ENCODE measurements around the gene RPL12. TPM values are rescaled to one million over a fixed set of nuclear protein-coding genes. Genes with fewer than 3 reads are reported as not detected.

Gene RPL12
- polyA plus RNA-seq, 1 donor (not counting 4 experiments of a cell fraction or from before 2014, with no cell fraction given) = 2,671 TPM

DNA sequence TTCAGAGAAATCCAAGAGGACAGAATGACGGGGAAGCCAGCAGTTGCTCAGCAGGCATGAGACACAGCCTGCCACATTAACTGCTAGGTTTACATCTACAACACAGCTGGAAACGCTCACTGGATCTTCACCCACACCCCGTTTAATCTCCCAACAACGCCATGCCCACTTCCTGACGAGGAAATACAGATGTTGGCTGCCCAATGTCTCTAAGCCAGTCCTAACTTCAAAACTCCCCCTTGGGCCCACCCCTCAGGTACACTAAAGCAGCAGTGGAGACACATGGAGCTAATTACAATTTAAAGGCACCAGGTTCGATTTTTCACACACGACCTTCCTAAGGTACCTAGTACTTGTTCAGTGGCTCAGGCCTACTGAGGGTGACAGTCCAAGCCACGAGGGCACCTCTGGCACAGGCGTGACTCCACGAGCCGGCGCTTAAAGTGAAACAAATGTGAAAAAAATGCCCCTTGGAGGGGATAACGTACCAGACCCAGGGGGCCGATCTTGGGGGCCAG, 904 bp downstream of the RPL12 start:
- Histone ChIP-seq H3K9me3 (ENCODE audit: control insufficient read depth, low read depth, low read length) (no peaks in the 10 kb centered on the region), H4K20me1 (ENCODE audit: control insufficient read depth, extremely low read depth, insufficient read depth, low read length) (peaks cover 48% of the 10 kb centered on the region), H3K4me3 (ENCODE audit: control insufficient read depth in 2 of 3, extremely low read depth in 1 of 3, insufficient read depth in 2 of 3, low read depth in 1 of 3, low read length in 3 of 3) (peak overlapping the region; percentile 89 to 100 (median 98)), H3K27me3 (ENCODE audit: control insufficient read depth, extremely low read depth, insufficient read depth, low read length) (no peaks in the 10 kb centered on the region), H3K36me3 (ENCODE audit: control insufficient read depth in 2 of 2, extremely low read depth in 1 of 2, insufficient read depth in 2 of 2, low read length in 2 of 2) (peaks cover 32 to 57% of the 10 kb centered on the region in 2 experiments), H3K4me2 (ENCODE audit: control insufficient read depth, extremely low read depth, insufficient read depth, low read depth, low read length) (peak overlapping the region; percentile 98), H3K9me1 (ENCODE audit: control insufficient read depth, extremely low read depth, insufficient read depth, low read length) (peaks cover 4% of the 10 kb centered on the region), H3K27ac (ENCODE audit: control insufficient read depth, insufficient read depth, low read length) (peak overlapping the region; percentile 89), H2AFZ (ENCODE audit: control insufficient read depth, low read length) (no peak overlapping the region), H3K4me1 (ENCODE audit: control insufficient read depth, extremely low read depth, insufficient read depth, low read length) (peaks cover 18% of the 10 kb centered on the region), H3K79me2 (ENCODE audit: control insufficient read depth, insufficient read depth, low read length) (peaks cover 35% of the 10 kb centered on the region), H3K9ac (ENCODE audit: control insufficient read depth, extremely low read depth, insufficient read depth, low read length) (peak overlapping the region; percentile 94)
- TF ChIP-seq, protein P1, sequence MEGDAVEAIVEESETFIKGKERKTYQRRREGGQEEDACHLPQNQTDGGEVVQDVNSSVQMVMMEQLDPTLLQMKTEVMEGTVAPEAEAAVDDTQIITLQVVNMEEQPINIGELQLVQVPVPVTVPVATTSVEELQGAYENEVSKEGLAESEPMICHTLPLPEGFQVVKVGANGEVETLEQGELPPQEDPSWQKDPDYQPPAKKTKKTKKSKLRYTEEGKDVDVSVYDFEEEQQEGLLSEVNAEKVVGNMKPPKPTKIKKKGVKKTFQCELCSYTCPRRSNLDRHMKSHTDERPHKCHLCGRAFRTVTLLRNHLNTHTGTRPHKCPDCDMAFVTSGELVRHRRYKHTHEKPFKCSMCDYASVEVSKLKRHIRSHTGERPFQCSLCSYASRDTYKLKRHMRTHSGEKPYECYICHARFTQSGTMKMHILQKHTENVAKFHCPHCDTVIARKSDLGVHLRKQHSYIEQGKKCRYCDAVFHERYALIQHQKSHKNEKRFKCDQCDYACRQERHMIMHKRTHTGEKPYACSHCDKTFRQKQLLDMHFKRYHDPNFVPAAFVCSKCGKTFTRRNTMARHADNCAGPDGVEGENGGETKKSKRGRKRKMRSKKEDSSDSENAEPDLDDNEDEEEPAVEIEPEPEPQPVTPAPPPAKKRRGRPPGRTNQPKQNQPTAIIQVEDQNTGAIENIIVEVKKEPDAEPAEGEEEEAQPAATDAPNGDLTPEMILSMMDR (optimal IDR thresholded peaks at IDR 0.05 in 1 of 3, IDR thresholded peaks at IDR 0.05 in 1 of 3, conservative IDR thresholded peaks at IDR 0.05 in 1 of 3; ENCODE audit: extremely low read depth in 1 of 3, insufficient read depth in 2 of 3, low read length in 3 of 3) = no peak
- TF ChIP-seq EZH2 (IDR thresholded peaks at IDR 0.05; ENCODE audit: low read length) = no peak
- FAIRE-seq (no peak), DNase-seq (ENCODE audit: low read depth, low spot score) (peak; percentile 19)
- dilution Hi-C loops (cut with MboI; ENCODE audit: extremely low pct_ligation_motif_present, low sequenced_read_pairs) = no loop called here

DNA sequence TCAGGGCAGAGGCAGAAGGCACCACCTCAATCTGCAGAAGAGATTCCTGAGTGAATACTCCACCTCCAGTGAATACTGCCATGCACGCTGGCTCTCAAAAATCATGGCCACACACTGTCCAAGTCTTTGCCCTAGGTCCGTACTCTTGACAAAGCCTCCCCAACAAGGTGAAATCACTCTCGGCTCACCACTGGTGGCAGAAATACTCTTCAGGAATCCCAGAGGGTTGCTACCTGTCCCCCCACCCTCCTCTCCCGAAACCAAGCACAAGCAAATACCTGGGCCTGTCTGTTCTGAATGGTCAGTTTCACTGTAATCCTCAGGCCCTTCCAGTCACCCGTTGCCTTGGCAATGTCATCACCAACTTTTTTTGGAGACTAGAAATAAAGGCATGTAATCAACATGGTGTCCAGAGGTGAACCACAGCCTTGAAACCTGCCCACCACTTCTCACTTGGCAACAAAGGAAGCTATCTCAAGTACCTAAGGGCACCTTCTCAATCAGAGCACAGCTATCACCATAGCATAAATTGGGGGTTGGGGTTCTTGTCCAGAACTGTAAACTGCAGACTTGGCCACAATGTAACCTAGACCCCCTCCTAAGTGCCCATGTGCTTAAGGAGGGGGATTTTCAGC, 1.8 kb downstream of the RPL12 start:
- H3K9me3 ChIP-seq (ENCODE audit: control insufficient read depth, low read depth, low read length) = peaks cover 5% of the 10 kb centered on the region
- peak overlapping the region; percentile 98 for H3K4me2 ChIP-seq (ENCODE audit: control insufficient read depth, extremely low read depth, insufficient read depth, low read depth, low read length)
- peak overlapping the region; percentile 89 to 100 (median 98) for H3K4me3 ChIP-seq (ENCODE audit: control insufficient read depth in 2 of 3, extremely low read depth in 1 of 3, insufficient read depth in 2 of 3, low read depth in 1 of 3, low read length in 3 of 3)
- peak overlapping the region; percentile 94 for H3K9ac ChIP-seq (ENCODE audit: control insufficient read depth, extremely low read depth, insufficient read depth, low read length)
- H3K36me3 ChIP-seq (ENCODE audit: control insufficient read depth in 2 of 2, extremely low read depth in 1 of 2, insufficient read depth in 2 of 2, low read length in 2 of 2) = peaks cover 38 to 60% of the 10 kb centered on the region in 2 experiments
- no peak overlapping the region for H2AFZ ChIP-seq (ENCODE audit: control insufficient read depth, low read length)
- peaks cover 56% of the 10 kb centered on the region for H4K20me1 ChIP-seq (ENCODE audit: control insufficient read depth, extremely low read depth, insufficient read depth, low read length)
- no peak for DNase-seq (ENCODE audit: low read depth, low spot score)
- no peak for FAIRE-seq
- H3K9me1 ChIP-seq (ENCODE audit: control insufficient read depth, extremely low read depth, insufficient read depth, low read length) = peaks cover 4% of the 10 kb centered on the region
- dilution Hi-C loops (cut with MboI; ENCODE audit: extremely low pct_ligation_motif_present, low sequenced_read_pairs) = no loop called here
- H3K79me2 ChIP-seq (ENCODE audit: control insufficient read depth, insufficient read depth, low read length) = peaks cover 35% of the 10 kb centered on the region
- peak overlapping the region; percentile 89 for H3K27ac ChIP-seq (ENCODE audit: control insufficient read depth, insufficient read depth, low read length)
- peaks cover 18% of the 10 kb centered on the region for H3K4me1 ChIP-seq (ENCODE audit: control insufficient read depth, extremely low read depth, insufficient read depth, low read length)
- TF ChIP-seq, protein P1 (optimal IDR thresholded peaks at IDR 0.05 in 1 of 3, IDR thresholded peaks at IDR 0.05 in 1 of 3, conservative IDR thresholded peaks at IDR 0.05 in 1 of 3; ENCODE audit: extremely low read depth in 1 of 3, insufficient read depth in 2 of 3, low read length in 3 of 3) = no peak
- TF ChIP-seq EZH2 (IDR thresholded peaks at IDR 0.05; ENCODE audit: low read length) = no peak
- no peaks in the 10 kb centered on the region for H3K27me3 ChIP-seq (ENCODE audit: control insufficient read depth, extremely low read depth, insufficient read depth, low read length)
